HG03520 (cell line): Measurements from ENCODE around the gene SELENBP1.

Source experiments
- ATAC-seq: cut with Tn5 transposase; IDR thresholded peaks from one replicate; pipeline ENCODE4 v1.9.1; 2021; ENCODE audit warnings: mild to moderate bottlenecking, moderate library complexity; ENCODE audit not compliant: unreplicated experiment

Gene SELENBP1

DNA sequence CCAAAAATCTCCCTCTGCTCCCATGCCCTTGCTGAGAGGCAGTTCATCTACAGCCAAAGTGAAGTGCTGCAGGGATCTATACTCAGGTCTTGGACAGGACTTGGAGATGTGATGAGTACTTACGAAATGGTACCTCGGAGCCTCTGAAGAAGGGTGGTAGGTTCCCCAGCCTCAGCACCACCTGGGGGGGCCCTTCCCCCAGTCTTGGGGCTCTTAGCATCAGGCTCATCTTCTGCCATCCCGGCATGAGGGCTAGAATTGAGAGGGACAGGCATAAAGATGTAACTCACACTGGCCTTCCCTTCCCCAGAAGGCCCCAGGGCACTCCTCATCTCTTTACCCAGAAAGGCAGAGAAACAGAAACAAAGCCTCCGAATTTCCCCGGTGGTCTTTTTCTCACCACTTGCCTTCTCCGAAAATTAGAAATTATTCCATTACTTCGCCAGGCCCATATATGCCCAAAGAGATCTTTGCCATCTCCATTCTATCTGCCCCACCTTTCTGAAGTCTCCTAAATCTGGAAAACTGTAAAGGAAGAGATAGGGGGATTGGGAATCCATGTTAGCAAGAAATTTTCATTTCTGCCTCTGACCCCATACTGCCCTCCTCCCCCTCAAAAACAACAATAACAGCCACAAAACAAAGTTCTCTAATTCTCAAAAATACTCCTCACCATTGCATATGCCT is 26.3 kb downstream of the SELENBP1 start:
- ATAC-seq, result no peak

GRCh38 chr1:151344291-151344690 is 28.2 kb downstream of the SELENBP1 start:
- no peak for ATAC-seq

GRCh38 chr1:151343587-151343986 is 28.9 kb downstream of the SELENBP1 start:
- ATAC-seq, result no peak

DNA sequence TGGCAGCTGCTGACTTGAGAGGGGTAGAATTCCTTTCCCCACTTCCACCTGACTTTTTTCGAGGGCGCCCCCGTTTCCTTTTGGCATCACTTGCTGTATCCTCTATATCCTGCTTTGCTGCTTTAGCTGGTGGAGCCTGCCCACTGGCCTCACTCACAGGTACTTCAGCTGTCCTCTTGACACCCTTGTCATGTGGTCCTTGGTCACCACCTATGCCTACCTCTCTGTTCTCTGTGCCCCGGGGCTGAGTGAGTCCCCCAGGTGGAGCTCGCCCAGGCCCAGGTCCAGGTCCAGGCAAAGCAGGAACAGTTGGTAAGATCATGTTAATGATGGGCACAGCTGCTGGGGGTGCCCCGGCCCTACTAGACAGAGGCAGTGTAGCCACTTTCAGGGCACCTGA is 29.9 kb downstream of the SELENBP1 start:
- no peak for ATAC-seq

GRCh38 chr1:151342021-151342420 is 30.5 kb downstream of the SELENBP1 start:
- ATAC-seq, result no peak

- peak; percentile 48 for ATAC-seq
These were observed 31.4 kb downstream of the SELENBP1 start for GRCh38 chr1:151340870-151341754.

GRCh38 chr1:151336556-151336955 is 35.9 kb downstream of the SELENBP1 start:
- no peak for ATAC-seq

GRCh38 chr1:151334822-151335221 is 37.7 kb downstream of the SELENBP1 start:
- ATAC-seq, result no peak

DNA sequence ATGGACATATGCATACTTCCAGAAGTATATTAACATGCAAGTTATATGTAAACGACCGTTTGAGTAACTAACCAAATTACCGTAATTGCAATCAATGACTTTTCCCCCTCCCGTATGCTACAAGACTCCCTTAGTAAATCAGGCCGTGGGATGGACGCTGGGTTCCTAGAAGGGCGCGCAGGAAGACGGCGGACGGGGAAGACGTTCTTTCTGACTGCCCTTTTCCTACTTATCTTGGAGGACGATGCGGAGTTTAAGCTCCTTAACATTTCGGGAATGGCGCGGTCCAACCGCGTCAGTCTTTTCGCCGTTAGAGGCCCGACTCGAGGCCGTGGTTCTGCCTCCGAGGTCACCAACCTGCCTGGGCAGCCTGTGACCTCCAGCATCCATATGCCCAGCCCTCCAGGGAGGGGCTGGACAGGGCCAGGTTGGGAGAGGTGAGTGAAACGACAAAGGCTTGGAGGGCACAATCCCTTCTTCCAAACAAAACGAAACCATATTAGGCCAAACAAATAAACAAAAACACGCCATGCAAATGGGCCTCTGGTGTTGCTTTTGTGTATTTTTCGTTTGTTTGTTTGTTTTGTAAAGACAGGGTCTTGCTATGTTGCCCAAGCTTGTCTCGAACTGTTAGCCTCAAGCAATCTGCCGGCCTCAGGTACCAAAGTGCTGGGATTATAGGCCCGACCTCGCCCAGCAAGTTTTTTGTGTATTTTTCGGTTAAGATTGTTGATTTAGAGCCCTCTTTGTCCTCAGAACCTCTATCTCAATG is 44.4 kb downstream of the SELENBP1 start:
- peak; percentile 7 for ATAC-seq

DNA sequence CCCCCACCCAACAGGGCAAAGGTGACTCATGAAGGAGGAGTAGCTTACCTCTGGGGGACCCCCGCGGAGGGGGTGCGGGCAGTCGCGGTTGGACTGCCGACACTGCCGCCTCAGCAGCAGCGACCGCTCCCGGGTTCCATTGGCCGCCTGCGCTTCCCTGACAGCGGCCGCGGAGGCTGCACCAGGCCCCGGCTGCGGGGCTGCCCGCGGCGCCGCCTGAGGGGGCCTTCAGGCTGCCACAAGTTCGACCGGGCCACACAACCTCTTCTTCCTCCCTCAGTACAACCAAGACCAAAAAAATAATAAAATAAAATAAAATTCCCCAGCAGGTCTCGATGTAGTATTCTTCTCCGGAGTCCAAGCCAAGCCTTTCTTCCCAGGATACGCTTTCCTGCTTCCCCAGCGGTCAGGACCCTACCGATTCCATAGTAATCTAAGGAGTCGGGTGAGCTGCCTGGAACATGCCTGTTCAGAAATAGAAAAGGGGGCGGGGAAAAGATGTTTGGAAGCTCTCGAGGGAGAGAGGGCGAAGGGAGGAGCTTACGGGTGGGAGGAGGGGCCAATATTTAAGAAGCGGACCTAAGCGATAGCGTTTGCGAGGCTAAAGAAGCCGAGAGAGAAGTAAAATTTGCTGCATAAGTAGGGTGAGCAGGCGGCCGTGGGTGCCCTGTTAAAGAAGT is 45.1 kb downstream of the SELENBP1 start, which contains the start of gene PI4KB:
Gene PI4KB (minus strand): TSS at position 194 of the 680 bp plus-strand sequence. CDS start 10,935 bp downstream, outside the sequence.
- ATAC-seq, result peak; percentile 75

- peak; percentile 46 for ATAC-seq
These were observed 45.8 kb downstream of the SELENBP1 start for GRCh38 chr1:151326619-151327222.

DNA sequence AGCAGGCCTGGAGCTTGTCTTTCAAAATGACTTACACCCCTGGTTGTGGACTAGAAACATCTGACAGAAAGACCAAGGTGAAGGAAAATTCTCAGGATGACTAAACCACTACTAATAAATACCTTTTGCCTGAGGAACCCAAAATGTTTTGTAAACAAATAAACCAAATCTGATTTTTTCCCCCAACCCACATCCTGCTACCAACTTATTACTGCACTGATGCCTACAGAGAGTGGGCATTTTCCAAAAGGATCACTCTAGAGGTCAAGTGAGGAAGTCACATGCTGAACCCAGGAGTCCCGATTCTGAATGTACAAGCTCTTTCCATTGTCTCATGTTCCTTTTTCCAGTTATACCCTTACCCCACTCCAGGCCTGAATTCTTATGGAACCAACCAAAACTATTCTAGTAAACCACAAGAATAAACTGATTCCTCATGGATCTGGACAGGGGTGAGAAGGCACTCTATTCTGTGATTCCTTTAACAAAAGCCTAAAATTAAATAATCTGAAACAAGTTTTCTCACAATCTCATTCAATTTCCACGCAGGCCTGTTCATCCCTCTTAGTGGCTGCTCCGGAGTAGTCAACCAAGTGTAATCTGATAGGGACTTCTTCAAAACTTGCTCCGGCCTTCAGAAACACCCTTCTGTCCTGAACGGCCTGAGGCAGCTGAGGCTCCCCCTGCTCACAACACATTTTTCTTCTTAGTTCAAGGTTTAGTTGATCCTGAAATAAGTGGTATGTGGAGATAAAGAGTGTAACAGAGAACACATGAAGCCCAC is 46.7 kb downstream of the SELENBP1 start:
- no peak for ATAC-seq

GRCh38 chr1:151325231-151325630 is 47.3 kb downstream of the SELENBP1 start:
- no peak for ATAC-seq

DNA sequence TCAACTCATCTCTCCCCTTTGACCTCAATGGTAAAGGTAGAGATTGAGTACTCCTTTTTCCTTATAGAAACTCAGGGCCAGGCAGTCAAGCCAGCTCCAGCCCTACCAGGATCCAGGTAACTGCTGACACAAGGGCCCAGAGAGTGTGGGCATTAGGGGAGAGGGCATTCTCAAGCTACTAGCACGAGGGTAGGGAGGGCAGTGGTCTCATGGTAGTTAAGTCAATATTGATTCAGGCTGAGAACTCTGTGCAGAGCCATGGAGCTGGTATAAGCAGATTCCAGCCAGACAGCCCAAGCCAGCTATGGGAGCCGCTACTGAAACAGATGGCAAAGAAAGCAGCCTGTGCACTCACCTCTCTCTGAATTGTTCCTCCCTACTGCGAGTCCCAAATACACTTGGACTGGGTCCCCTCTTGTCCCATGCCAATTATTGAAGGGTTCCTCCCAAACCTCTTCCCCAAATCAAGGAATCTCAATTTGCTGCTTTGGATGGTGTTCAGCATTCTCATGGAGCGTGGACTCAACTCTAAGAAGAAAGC is 48.0 kb downstream of the SELENBP1 start:
- no peak for ATAC-seq

DNA sequence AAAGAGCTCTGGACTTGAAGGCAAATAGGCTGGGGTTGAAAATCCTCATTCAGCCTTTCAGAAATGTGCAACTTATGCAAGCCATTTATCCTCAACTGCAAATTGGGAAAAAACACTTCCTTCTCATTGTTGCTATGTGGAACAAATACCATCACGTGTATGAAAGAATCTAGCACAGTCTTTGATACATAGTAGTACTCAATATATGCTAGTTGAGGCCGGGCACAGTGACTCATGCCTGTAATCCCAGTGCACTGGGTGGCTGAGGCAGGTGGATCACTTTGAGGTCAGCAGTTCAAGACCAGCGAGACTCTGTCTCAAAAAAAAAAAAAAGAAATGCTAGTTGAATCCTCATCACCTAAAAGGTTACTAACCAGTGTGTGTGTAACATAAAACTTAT is 53.5 kb downstream of the SELENBP1 start:
- no peak for ATAC-seq

DNA sequence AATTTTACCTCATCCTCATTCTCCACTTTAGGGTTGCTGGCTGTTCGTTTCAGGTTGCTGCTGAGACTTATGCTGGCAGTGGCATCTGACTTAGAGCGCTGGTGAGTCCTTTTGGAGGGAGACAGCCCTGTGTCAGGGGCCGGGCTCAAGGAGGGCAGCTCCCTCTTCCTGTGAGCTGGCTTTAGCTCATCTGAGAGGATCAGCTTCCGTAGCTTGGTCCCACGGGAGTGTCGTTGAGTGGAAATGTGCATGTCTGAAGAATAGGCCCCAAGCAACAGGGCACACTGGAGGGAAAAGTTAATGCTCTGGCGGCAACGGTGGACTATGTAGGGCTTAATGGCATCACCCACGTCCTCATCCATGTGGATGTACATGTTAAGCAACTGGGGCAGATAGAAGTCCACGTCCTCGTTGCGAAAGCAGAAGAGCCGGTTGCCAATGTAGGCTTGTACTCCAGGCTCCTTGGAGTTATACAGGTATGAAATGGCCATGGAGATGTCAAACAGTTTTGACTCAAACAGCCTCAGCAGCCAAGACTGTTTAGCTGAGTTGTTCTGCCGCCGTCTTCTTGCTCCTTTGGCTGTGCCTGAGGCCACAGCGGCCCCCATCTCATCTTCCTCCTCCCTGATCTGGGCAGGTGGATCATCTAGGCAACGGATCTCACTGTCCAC is 56.8 kb downstream of the SELENBP1 start:
- ATAC-seq, result no peak
